HepG2 (cell line): ENCODE data around the gene SRC. TPM values are rescaled to one million over a fixed set of nuclear protein-coding genes. Genes with fewer than 3 reads are reported as not detected.
A peak's percentile ranks its signal among the peaks of the same experiment; 100 is the strongest.

Experiments
- ASH2L ChIP-seq: fragments of 300-600, 200-600 bp; sonication (generic); IDR thresholded peaks from 2 replicates; pipeline ENCODE4 v1.7.0; 2017; ENCODE audit warnings: low read depth, mild to moderate bottlenecking, moderate library complexity, mixed read lengths, low read length; ENCODE audit not compliant: insufficient read length
- CC2D1A ChIP-seq: sonication (generic); formaldehyde crosslinking; IDR thresholded peaks from 2 replicates; pipeline ENCODE4 v1.8.1; 2023; ENCODE audit warnings: mild to moderate bottlenecking, missing genetic modification reagents
- IKZF4 ChIP-seq: sonication (generic); formaldehyde crosslinking; IDR thresholded peaks from 2 replicates; pipeline ENCODE4 v1.5.1; 2020; ENCODE audit warnings: borderline replicate concordance, mild to moderate bottlenecking, low read depth, missing genetic modification reagents; ENCODE audit errors: not compliant biosample characterization
- JARID2 ChIP-seq: sonication (generic); formaldehyde crosslinking; IDR thresholded peaks from 2 replicates; pipeline ENCODE4 v1.8.1; 2023; ENCODE audit warnings: missing genetic modification reagents, inconsistent platforms; ENCODE audit not compliant: insufficient replicate concordance
- KDM3A ChIP-seq: IDR thresholded peaks from 2 replicates; pipeline ENCODE4 v1.6.1; 2018; ENCODE audit warnings: low read depth, missing compliant biosample characterization
- PAXIP1 ChIP-seq: sonication (generic); formaldehyde crosslinking; conservative IDR thresholded peaks from 2 replicates; pipeline ENCODE4 v1.4.0; 2020; ENCODE audit warnings: mild to moderate bottlenecking, missing genetic modification reagents, moderate library complexity
- RAD21 ChIP-seq: fragments of 450-650 bp; formaldehyde crosslinking; IDR thresholded peaks from 2 replicates; pipeline ENCODE4 v1.5.0; 2020; ENCODE audit warnings: mild to moderate bottlenecking
- SMAD9 ChIP-seq: sonication (generic); formaldehyde crosslinking; IDR thresholded peaks from 2 replicates; pipeline ENCODE4 v1.5.1; 2020; ENCODE audit warnings: mild to moderate bottlenecking, missing genetic modification reagents
- ZMAT3 ChIP-seq: sonication (generic); formaldehyde crosslinking; conservative IDR thresholded peaks from 2 replicates; pipeline ENCODE4 v1.7.0; 2021; ENCODE audit warnings: missing genetic modification reagents
- ZNF264 ChIP-seq: sonication (generic); formaldehyde crosslinking; IDR thresholded peaks from 2 replicates; pipeline ENCODE4 v1.4.0; 2020; ENCODE audit warnings: missing genetic modification reagents
- ZNF317 ChIP-seq: sonication (generic); formaldehyde crosslinking; IDR thresholded peaks from 2 replicates; pipeline ENCODE4 v1.5.0; 2020; ENCODE audit warnings: mild to moderate bottlenecking, missing genetic modification reagents
- ZNF34 ChIP-seq: sonication (generic); formaldehyde crosslinking; IDR thresholded peaks from 2 replicates; pipeline ENCODE4 v1.4.0; 2020; ENCODE audit warnings: mild to moderate bottlenecking, missing genetic modification reagents, borderline replicate concordance
- ZNF543 ChIP-seq: sonication (generic); formaldehyde crosslinking; IDR thresholded peaks from 2 replicates; pipeline ENCODE4 v1.4.0; 2020; ENCODE audit warnings: mild to moderate bottlenecking, missing genetic modification reagents
- ZNF557 ChIP-seq: sonication (generic); formaldehyde crosslinking; IDR thresholded peaks from 2 replicates; pipeline ENCODE4 v1.4.0; 2020; ENCODE audit warnings: missing genetic modification reagents
- ZNF776 ChIP-seq: sonication (generic); formaldehyde crosslinking; IDR thresholded peaks from 2 replicates; pipeline ENCODE4 v1.4.0; 2020; ENCODE audit warnings: mild to moderate bottlenecking, missing genetic modification reagents
- ZNF784 ChIP-seq: sonication (generic); formaldehyde crosslinking; IDR thresholded peaks from 2 replicates; pipeline ENCODE4 v1.5.1; 2020; ENCODE audit warnings: missing genetic modification reagents, mild to moderate bottlenecking, borderline replicate concordance
- ZXDC ChIP-seq: sonication (generic); formaldehyde crosslinking; IDR thresholded peaks from 2 replicates; pipeline ENCODE4 v1.5.0; 2020; ENCODE audit warnings: mild to moderate bottlenecking, missing genetic modification reagents
- polyA plus RNA-seq, 8 experiments: library from polyadenylated mRNA; depleted of rRNA in 3 of 8; stranded (reverse) in 7 of 8; unstranded in 1 of 8; fragments of >200 nt; fragmentation: Illumina TruSeq in 4 of 8; extraction: Trizol in 4 of 8; gene quantifications; 2 replicates each; pipeline versions ENCODE4 v1.2.1 to v1.2.3, GENCODE V29; 2011 to 2016; ENCODE audit warnings: low read depth in 4 of 8, missing spikeins in 1 of 8, mixed read lengths in 1 of 8; ENCODE audit not compliant: insufficient read depth in 1 of 8
- total RNA-seq, 5 experiments: library from RNA; depleted of rRNA; stranded (reverse); fragments of >200 nt; fragmentation: Illumina TruSeq; extraction: Trizol; gene quantifications; 2 replicates each; pipeline ENCODE4 v1.2.3, GENCODE V29; 2016; ENCODE audit warnings: low read depth in 1 of 5
- TF ChIP-seq, protein P1 (sequence below): sonication (generic); formaldehyde crosslinking; IDR thresholded peaks from 2 replicates; pipeline ENCODE4 v1.9.0; 2022; ENCODE audit warnings: low read depth, missing genetic modification reagents

The SRC gene
- total and polyA plus RNA-seq, 2 of the 13 experiments (the other 11 are each of a cell fraction or from before 2014, with no cell fraction given) = 54.7 to 192 TPM

- TF ChIP-seq ZNF784 (CRISPR knock-in tag) (0 out of 2 replicates have a peak, but pooled peaks have one; percentile 65), RAD21 (peak; percentile 54; the same call in 1 of the 2 replicates), JARID2 (CRISPR knock-in tag) (peak; percentile 89), ZNF776 (CRISPR knock-in tag) (no peak), ZNF543 (peak; percentile 87), ZNF34 (CRISPR knock-in tag) (0 out of 2 replicates have a peak, but pooled peaks have one; percentile 22), KDM3A (peak; percentile 97), ZXDC (CRISPR knock-in tag) (peak; percentile 70; the same call in 1 of the 2 replicates), PAXIP1 (peak; percentile 97), IKZF4 (CRISPR knock-in tag) (peak; percentile 86), ZNF317 (CRISPR knock-in tag) (0 out of 2 replicates have a peak, but pooled peaks have one; percentile 51), ASH2L (peak; percentile 64), ZNF264 (CRISPR knock-in tag) (0 out of 2 replicates have a peak, but pooled peaks have one; percentile 60), ZMAT3 (CRISPR knock-in tag) (peak; percentile 22; the same call in 1 of the 2 replicates), ZNF557 (CRISPR knock-in tag) (no peak), CC2D1A (no peak), SMAD9 (CRISPR knock-in tag) (no peak)
- TF ChIP-seq, protein P1, sequence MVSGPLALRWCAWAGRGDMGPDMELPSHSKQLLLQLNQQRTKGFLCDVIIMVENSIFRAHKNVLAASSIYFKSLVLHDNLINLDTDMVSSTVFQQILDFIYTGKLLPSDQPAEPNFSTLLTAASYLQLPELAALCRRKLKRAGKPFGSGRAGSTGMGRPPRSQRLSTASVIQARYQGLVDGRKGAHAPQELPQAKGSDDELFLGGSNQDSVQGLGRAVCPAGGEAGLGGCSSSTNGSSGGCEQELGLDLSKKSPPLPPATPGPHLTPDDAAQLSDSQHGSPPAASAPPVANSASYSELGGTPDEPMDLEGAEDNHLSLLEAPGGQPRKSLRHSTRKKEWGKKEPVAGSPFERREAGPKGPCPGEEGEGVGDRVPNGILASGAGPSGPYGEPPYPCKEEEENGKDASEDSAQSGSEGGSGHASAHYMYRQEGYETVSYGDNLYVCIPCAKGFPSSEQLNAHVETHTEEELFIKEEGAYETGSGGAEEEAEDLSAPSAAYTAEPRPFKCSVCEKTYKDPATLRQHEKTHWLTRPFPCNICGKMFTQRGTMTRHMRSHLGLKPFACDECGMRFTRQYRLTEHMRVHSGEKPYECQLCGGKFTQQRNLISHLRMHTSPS (CRISPR knock-in tag) = peak; percentile 86
Observed at GRCh38 chr20:37390891-37391525, 45.1 kb downstream of the SRC start (continued).
